Breast epithelium (tissue), 3 donors: Measurements from ENCODE around the gene EPHA6.

Source experiments
- POLR2A ChIP-seq: fragments of 450-650 bp; IDR thresholded peaks from one replicate; pipeline ENCODE4 v1.6.1; 2016; ENCODE audit warnings: antibody characterized with exemption, mild to moderate bottlenecking, moderate library complexity
- POLR2AphosphoS5 ChIP-seq, 3 donors: sonication (generic); formaldehyde crosslinking; IDR thresholded peaks; one replicate each; pipeline ENCODE4 v1.6.1; 2017; ENCODE audit warnings: antibody characterized with exemption in 3 of 3
- TF ChIP-seq, protein P1 (sequence below), 3 donors: fragments of 450-650 bp; IDR thresholded peaks; one replicate each; pipeline ENCODE4 v1.5.1; 2016 to 2017; ENCODE audit warnings: antibody characterized with exemption in 3 of 3, mild to moderate bottlenecking in 3 of 3, moderate library complexity in 3 of 3

- TF ChIP-seq POLR2AphosphoS5 (IDR thresholded peaks at IDR 0.05) (no peak), POLR2A (no peak)
- TF ChIP-seq, protein P1, sequence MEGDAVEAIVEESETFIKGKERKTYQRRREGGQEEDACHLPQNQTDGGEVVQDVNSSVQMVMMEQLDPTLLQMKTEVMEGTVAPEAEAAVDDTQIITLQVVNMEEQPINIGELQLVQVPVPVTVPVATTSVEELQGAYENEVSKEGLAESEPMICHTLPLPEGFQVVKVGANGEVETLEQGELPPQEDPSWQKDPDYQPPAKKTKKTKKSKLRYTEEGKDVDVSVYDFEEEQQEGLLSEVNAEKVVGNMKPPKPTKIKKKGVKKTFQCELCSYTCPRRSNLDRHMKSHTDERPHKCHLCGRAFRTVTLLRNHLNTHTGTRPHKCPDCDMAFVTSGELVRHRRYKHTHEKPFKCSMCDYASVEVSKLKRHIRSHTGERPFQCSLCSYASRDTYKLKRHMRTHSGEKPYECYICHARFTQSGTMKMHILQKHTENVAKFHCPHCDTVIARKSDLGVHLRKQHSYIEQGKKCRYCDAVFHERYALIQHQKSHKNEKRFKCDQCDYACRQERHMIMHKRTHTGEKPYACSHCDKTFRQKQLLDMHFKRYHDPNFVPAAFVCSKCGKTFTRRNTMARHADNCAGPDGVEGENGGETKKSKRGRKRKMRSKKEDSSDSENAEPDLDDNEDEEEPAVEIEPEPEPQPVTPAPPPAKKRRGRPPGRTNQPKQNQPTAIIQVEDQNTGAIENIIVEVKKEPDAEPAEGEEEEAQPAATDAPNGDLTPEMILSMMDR (IDR thresholded peaks at IDR 0.05): no peak
These were observed 414.6 kb downstream of the EPHA6 start for GRCh38 chr3:97228966-97229365.
